ENCODE results near the gene DPEP2NB.
A peak's percentile ranks its signal among the peaks of the same experiment; 100 is the strongest.
"Not testable (repeated sequence)": the region's sequence is repeated elsewhere in the genome, so short reads cannot be mapped to it uniquely, and the experiment has no call there.

DPEP2NB gene

DNA sequence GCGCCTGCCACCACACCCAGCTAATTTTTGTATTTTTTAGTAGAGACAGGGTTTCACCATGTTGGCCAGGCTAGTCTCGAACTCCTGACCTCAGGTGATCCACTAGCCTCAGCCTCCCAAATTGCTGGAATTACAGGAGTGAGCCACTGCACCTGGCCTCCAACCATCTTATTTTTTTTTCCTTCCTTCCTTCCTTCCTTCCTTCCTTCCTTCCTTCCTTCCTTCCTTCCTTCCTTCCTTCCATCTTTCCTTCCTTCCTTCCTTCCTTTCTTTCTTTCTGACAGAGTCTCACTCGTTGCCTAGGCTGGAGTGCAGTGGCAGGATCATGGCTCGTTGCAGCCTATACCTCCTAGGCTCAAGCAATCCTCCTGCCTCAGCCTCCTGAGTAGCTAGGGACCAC lies 5.8 kb downstream of the DPEP2NB start:
- DNase-seq = not testable (repeated sequence)

DNA sequence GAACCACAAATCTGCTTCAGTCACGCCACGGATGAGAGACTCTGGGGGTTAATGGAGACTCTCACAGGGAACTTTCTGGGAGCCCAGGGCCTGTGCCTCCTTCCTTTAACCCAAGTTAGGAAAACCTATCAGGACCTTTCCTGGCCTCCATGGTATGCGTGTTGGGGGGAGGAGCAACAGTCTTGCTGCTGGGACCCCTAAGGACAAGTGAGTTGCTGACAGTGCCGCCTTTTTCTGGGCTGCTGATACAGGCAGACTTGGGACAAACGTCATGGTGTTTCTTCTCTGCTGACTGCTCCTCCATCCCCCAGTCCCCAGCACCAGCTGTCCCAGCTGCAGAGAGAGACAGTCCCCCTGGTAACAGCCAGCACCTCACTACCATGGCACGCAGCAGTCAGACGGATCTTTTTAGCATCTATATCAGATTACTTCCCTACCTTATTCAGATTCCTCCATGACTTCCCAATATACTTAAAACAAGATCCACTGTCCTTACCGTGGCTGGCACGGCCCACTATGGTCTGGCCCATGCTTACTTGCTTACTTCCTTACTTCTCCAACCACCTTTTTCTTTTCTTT lies 6.5 kb downstream of the DPEP2NB start:
- DNase-seq = no peak

DNA sequence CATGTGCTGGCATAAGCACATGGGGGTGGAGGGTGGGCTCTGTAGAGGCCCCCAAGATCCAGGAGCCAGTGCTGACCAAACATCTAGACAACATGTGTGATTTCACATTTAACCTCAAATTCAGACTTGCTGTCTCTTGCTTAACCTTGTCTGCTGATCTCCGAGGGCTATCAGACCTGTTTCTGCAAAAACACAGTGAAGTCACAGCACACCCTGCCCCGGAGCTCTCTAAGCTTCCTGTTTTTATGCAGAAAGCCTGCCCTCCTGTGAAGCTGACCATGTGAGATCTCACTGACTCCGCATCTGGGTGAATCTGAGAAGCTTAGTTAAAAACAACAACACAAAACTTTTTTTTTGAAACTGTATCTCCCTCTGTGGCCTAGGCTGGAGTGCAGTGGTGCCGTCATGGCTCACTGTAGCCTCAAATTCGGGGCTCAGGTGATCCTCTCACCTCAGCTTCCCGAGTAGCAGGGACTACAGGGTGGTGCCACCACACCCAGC lies 9.9 kb downstream of the DPEP2NB start:
- DNase-seq = no peak

DNA sequence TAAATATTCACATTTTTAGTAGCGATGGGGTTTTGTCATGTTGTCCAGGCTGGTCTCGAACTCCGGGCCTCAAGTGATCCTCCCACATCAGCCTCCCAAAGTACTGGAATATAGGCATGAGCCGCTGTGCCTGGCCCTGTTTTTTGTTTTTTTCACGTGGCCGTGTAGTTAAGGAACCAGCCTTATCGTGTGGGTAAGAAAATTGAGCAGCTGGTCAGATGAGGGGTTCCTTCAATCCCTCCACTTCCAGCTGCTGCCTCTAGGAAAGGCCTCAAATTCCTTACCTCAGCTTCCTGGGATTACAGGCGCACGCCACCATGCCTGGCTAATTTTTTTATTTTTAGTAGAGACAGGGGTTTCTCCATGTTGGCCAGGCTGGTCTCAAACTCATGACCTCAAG lies 10.5 kb downstream of the DPEP2NB start:
- no peak for DNase-seq

DNA sequence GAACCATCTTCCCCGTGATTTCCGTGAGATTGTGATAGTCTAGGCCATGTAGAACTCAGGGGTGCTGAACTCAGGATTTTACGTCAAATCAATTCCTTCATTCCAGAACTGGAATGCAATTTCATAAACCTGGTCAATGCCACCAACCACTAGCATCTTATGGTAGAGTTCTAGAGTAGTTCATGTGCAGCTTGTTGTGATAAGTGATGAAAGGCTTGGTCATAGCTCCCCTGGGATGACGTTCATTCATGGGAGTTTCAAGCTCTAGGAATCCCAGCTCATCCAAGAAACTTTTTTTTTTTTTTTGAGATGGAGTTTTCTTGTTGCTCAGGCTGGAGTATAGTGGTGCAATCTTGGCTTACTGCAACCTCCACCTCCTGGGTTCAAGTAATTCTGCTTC lies 12.7 kb downstream of the DPEP2NB start:
- DNase-seq = no peak

DNA sequence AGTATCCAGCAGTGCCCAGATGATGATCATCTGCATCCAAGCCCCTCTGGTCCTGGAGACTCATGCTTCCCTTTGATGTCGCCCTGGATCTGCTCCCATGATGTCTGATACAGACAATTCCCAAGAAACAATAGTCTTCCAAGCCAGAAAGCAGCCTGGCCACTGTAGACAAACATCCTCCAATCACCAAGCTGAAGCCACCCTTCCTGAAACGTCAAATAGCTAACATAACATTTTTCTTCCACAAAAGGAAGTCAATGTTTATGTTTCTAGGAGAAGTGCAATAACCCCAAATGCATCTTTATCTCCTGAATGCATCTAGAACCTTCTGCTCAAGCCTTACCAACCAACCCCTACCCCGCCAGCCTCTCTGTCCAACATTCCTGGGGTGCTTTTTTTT lies 15.3 kb downstream of the DPEP2NB start:
- no peak for DNase-seq

DNA sequence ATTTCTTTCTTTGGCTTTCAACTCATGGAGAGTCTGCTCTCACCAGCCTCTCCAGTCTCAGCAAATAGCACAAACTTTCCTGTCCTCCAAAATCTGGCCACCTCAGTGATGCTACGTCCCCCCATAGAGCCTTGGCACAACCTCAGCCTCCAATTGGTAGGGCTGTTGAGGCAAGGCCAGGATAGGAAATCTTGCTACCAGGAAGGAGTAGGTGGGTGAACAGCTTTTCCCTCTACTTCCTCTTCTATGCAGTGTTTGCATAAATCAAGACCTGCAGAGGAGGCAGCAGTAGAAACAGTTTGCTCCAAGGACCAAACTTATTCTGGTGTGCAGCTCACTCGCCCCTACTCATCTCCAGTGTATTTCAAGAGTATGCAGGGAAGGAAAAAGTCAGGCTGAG lies 15.7 kb downstream of the DPEP2NB start:
- no peak for DNase-seq

DNA sequence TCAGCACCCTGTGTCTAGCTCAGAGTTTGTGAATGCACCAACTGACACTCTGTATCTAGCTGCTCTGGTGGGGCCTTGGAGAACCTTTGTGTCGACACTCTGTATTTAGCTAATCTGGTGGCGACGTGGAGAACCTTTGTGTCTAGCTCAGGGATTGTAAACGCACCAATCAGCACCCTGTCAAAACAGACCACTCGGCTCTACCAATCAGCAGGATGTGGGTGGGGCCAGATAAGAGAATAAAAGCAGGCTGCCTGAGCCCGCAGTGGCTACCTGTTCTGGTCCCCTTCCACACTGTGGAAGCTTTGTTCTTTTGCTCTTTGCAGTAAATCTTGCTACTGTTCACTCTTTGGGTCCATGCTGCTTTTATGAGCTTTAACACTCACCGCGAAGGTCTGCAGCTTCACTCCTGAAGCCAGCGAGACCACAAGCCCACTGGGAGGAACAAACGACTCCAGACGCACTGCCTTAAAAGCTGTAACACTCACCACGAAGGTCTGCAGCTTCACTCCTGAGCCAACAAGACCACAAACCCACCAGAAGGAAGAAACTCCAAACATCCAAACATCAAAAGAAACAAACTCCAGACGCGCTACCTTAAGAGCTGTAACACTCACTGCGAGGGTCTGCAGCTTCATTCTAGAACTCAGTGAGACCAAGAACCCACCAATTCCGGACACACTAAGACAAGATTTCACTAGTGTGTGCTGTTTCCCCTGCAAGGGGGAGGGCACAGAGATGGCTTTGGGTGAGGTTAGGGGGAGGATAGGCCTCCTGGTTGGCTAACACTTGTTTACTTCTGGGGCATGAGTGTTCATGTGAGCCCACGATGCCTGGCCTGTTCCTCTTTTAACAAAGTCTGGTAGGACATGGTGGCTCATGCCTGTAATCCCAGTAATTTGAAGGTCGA lies 16.7 kb downstream of the DPEP2NB start, which contains the start of gene DPEP2:
TSS of gene DPEP2 (minus strand) at position 706 of the 910 bp plus-strand sequence. CDS start 6,272 bp downstream, outside the sequence.
- DNase-seq = not testable (repeated sequence)

DNA sequence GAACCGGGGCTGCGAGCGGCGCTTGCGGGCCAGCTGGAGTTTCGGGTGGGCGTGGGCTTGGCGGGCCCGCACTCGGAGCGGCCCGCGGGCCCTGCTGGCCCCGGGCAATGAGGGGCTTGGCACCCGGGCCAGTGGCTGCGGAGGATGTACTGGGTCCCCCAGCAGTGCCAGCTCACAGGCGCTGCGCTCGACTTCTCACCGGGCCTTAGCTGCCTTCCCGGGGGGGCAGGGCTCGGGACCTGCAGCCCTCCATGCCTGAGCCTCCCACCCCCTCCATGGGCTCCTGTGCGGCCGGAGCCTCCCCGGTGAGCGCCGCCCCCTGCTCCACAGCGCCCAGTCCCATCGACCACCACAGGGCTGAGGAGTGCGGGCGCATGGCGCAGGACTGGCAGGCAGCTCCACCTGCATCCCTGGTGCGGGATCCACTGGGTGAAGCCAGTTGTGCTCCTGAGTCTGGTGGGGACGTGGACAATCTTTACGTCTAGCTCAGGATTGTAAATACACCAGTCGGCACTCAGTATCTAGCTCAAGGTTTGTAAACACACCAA lies 17.4 kb downstream of the DPEP2NB start:
- DNase-seq = not testable (repeated sequence)

DNA sequence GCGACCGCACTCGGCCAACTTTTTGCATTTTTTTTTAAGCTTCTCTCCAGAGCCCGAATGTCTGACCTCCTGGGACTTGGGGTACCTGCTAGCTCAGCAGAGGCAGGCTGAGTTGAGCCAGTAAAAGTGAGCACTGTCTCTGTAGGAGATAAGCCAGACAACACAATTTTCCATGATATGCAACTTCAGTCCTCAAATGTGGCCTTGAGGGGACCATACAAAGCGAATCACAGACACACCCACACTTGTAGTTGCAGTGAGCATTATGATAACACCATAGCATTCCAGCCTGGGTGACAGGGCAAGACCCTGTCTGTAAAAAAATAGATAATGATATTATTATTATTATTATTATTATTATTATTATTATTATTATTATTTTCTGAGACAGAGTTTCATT lies 19.0 kb downstream of the DPEP2NB start:
- no peak for DNase-seq

DNA sequence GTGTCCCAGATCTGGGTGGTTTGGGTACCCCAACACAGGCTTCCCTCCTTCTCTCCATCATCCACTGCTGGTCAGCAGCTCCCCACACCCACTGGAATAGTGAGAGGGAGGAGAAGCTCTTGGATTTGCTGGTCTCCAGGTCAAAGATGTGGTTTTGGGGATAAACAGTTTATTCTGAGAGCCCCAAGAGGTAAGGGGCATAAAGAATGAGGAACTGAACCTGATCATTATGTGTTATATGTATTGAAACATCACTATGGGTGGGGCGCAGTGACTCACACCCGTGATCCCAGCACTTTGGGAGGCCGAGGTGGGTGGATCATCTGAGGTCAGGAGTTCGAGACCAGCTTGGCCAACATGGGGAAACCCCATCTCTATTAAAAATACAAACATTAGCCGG lies 20.3 kb downstream of the DPEP2NB start:
- DNase-seq = no peak

DNA sequence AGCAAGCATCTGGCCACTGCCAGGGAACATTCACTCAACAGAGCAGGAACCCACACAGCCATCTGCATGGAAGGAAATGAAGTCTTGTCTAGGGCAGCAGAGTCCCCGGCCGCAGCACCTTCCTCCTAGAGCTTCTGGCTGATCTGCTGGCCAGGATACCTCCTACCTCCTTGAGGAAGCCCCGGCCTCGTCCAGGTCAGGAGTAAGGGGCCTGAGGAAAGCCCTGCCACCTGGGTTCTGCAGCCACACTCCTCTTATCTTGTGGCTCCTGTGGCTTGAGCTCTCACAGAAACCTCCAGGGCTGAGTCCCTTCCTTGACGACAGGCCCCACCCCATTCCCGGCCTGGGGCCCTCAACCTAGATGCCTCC lies 21.7 kb downstream of the DPEP2NB start:
- DNase-seq = not testable (repeated sequence)

DNA sequence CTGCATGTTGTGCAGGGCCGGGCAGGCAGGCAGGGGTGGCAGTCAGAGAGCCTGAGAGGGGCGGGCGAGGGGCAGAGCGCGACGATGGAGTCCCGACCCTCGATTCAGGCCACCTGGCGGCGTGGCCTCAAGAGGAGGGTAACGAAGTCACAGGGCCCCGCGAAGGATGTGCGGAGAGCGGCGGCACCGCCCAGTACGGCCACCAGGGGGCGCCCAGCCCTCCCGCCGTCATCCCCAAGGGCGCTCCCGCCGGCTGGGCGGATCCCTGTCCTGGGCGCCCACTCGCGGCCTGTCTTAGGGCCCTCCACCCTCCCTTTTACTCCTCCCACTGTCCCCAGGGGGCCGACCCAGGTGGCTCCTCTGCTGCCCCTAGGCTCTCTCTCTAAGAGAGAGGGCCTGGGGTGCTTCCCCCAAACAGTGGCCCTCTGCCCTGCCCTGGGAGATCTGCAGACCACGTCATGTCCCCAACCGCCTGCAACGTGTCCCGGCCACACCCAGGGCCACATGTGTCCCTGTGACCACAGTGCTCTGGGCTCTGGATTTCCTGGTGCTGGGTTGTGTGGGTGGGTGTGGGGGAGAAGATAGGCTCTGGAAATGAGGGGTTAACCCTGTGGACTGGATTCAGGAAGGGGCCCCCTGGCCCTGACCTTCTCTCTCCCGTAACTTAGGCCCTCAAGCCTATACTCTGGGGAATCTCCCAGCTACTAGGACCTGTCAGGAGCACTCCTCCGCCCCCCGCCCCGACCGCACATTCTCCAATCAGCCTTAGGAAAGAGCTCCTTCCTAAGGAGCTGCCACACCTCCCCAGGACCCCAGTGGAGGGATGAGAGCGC lies 22.3 kb downstream of the DPEP2NB start:
- DNase-seq = peak; percentile 72

DNA sequence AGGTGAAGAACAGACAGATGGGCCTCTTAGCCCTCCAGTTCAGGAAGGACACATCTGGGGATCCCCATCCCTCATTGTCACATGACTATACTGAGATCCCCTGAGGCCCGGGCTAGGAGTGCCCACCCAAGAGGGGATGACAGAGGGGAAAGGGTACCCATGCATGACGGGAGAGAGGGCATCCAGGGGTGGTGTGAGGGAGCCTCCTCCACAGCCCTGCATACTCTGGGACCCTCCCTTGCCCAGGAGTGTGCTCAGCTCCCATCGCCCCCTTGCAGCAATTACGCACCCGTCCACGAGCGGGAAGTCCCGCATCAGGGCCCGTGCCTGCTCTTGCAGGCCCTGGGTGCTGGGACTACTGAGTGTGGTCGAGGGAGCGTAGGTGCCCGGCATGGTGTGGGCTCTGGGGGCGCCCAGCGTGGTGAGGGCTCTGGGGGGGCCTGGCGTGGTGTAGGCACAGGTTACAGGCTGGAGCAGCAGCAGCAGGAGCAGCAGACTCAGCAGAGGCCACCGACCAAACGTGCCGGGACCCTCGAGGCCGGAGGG lies 23.0 kb downstream of the DPEP2NB start:
- DNase-seq = no peak

DNA sequence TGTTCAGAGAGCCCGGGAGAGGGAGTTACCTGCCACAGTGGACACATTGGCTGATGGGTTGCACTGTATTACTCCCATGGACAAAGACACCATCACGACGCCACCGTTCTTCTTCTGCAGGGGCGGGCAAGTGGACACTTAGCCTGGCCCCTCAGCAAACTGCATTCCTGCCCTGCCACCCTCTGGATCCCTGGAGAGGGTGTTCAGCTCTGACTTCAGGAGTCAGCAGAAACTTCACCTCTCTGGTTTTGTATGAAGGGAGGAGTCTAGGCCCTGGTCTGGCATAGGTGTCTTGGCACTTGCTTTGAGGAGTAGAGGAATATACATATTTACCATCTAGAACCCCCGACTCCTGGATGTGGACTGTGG lies 25.7 kb downstream of the DPEP2NB start:
- no peak for DNase-seq

DNA sequence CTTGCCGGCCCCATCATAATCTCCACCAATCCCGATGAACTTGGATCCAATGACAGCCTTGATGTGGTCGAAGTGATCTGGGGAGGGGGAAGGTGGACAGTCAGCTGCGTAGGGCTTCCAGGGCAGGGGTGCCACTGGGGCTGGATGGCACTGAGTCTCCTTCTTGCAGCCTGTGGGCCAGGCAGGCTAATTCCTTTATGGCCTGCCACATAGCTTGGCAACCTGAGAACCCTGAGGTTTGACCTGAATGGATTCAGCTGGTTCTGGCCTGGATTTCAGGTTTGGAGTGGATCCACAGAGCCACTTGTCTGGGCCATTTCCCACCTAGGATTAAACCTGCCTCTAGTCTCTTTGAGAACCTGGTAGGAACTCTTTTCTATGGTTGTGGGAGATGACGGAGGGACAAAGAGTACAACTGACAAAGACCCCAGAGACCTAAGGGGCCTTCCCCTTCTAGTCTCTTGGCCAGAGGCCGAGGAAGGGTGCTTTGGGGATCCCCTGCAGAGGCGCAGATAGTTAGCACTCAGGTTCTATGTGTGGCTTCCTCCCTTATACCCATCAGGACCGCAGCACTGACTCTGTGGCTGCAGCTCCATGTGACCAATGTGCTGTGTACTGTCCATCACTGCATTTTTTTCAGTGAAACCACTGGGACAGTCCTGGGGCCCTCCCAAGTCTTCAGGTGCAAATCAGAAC lies 26.2 kb downstream of the DPEP2NB start:
- no peak for DNase-seq

DNA sequence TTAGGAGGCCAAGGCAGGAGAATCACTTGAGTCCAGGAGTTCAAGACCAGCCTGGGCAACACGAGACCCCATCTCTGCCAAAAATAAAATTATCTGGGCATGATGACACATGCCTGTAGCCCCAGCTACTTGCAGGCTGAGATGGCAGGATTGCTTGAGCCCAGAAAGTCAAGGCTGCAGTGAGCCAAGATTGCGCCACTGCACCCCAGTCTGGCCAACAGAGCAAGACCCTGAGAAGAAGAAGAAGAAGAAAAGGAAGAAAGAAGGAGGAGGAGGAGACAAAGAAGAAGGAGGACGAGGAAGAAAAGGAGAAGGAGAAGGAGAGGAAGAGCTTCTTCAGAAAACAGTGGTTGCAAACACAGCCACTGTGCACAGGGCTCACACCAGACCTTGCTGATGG lies 27.0 kb downstream of the DPEP2NB start:
- DNase-seq = no peak

DNA sequence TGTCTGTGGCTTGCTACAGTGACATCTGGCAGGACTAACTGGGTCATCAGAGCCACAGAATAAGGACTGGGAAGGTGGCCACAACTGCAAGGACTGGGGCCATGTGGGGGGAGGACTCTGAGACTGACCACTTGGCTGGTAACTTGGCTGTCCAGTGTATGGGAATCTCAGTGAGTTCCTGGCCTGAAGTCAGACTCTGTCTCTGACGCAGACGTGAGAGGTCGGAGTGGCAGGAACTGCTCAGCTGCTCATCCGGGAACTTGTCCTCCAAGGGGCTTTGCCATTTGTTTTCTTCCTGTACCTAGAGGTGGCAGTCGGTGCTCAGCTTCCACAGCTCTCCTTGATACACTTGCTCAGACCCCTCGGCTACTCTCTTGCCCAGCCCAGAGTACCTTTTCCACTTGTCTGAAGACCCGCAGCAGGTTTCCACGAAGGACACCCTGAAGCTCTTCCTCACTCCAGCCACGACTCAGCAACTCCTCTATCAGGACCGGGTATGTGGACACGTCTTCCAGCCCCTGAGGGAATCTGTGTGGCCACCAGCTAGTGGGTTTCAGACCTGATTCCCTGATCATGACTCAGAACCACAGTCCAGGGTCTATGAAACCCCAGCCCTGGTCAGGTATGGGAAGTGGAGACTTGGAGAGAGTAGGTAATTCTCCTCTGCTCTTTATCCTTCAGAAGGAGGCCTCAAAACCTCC lies 28.1 kb downstream of the DPEP2NB start:
- DNase-seq = no peak

DNA sequence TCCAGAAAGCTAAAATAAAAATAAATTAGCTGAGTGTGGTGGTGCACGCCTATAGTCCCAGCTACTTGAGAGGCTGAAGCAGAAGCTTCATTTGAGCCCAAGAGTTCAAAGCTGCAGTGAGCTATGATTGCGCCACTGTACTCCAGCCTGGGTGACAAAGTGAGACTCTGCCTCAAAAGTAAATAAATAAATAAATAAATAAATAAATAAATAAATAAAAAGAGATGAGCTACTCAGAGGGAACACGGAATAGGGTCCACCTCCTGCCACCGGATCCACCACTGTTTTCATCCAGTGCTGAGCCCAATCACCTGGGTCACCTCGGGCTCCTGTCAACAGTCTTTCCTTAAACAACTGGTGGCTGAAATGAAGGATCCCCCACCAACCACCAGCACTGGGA lies 28.8 kb downstream of the DPEP2NB start:
- DNase-seq = no peak

DNA sequence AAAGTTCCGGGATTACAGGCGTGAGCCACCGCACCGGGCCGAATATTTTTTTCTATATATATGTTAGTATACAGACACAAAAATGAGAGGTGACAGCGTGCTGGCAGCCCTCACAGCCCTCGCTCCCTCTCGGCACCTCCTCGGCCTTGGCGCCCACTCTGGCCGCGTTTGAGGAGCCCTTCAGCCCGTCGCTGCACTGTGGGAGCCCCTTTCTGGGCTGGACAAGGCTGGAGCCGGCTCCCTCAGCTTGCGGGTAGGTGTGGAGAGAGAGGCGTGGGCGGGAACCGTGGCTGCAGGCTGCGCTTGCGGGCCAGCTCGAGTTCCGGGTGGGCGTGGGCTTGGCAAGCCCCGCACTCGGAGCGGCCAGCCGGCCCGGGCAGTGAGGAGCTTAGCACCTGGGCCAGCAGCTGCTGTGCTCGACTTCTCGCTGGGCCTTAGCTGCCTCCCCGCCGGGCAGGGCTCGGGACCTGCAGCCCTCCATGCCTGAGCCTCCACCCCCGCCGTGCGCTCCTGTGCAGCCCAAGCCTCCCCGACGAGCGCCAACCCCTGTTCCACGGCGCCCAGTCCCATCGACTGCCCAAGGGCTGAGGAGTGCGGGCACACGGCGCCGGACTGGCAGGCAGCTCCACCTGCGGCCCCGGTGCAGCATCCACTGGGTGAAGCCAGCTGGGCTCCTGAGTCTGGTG lies 33.6 kb downstream of the DPEP2NB start:
- no peak for DNase-seq

Data from fibroblast of skin of abdomen (primary cell).